GM18951 (cell line): ENCODE data around the gene TTN.

Source experiments
- POLR2A ChIP-seq: IDR thresholded peaks from 4 replicates; pipeline ENCODE4 v1.6.1; 2011; ENCODE audit warnings: mild to moderate bottlenecking; ENCODE audit not compliant: insufficient read length, insufficient read depth; ENCODE audit errors: extremely low read depth
- in situ Hi-C: fragments of 300-500 bp; cut with MboI; formaldehyde crosslinking; loops from one replicate; pipeline ENCODE4 v1.12.0; 2022; ENCODE audit warnings: low sequenced_read_pairs, mixed read lengths, inconsistent platforms; ENCODE audit not compliant: unreplicated experiment

TTN gene

GRCh38 chr2:178756843-178757242 lies 50.4 kb downstream of the TTN start:
- in situ Hi-C loops: loop anchor here (25.0 kb wide), 2 partner anchors 680 to 980 kb away; no protein-coding TSS in a partner anchor
- TF ChIP-seq POLR2A: no peak

GRCh38 chr2:178756343-178756742 lies 50.9 kb downstream of the TTN start:
- TF ChIP-seq POLR2A: no peak
- in situ Hi-C loops: loop anchor here (25.0 kb wide), 2 partner anchors 681 to 981 kb away; no protein-coding TSS in a partner anchor

- no peak for TF ChIP-seq POLR2A
- in situ Hi-C loops: no loop called here
Measured at GRCh38 chr2:178747767-178748166, 59.5 kb downstream of the TTN start.

GRCh38 chr2:178734518-178734917 lies 72.7 kb downstream of the TTN start:
- no peak for TF ChIP-seq POLR2A

GRCh38 chr2:178733975-178734374 lies 73.2 kb downstream of the TTN start:
- no peak for TF ChIP-seq POLR2A

More at GRCh38 chr2:178734518-178734917, 72.7 kb downstream of the TTN start:
- in situ Hi-C loops: no loop called here

GRCh38 chr2:178732913-178733312 lies 74.3 kb downstream of the TTN start:
- TF ChIP-seq POLR2A: no peak
- in situ Hi-C loops: no loop called here

More at GRCh38 chr2:178733975-178734374, 73.2 kb downstream of the TTN start:
- in situ Hi-C loops: no loop called here

- no peak for TF ChIP-seq POLR2A
- in situ Hi-C loops: no loop called here
Measured at GRCh38 chr2:178731300-178731699, 75.9 kb downstream of the TTN start.

GRCh38 chr2:178730049-178730448 lies 77.2 kb downstream of the TTN start:
- in situ Hi-C loops: no loop called here

GRCh38 chr2:178723786-178724346 lies 83.4 kb downstream of the TTN start:
- in situ Hi-C loops: no loop called here
- no peak for TF ChIP-seq POLR2A

More at GRCh38 chr2:178730049-178730448, 77.2 kb downstream of the TTN start:
- TF ChIP-seq POLR2A: no peak

- no peak for TF ChIP-seq POLR2A
- in situ Hi-C loops: no loop called here
Measured at GRCh38 chr2:178722296-178722695, 84.9 kb downstream of the TTN start.

- in situ Hi-C loops: no loop called here
- no peak for TF ChIP-seq POLR2A
Measured at GRCh38 chr2:178718988-178719387, 88.2 kb downstream of the TTN start.

- no peak for TF ChIP-seq POLR2A
- in situ Hi-C loops: no loop called here
Measured at GRCh38 chr2:178718283-178718682, 88.9 kb downstream of the TTN start.

- in situ Hi-C loops: no loop called here
- TF ChIP-seq POLR2A: no peak
Measured at GRCh38 chr2:178716394-178716793, 90.8 kb downstream of the TTN start.

- TF ChIP-seq POLR2A: no peak
- in situ Hi-C loops: no loop called here
Measured at GRCh38 chr2:178715366-178715765, 91.9 kb downstream of the TTN start.
